Activated effector memory CD4-positive, alpha-beta T cell treated with Interleukin-2 at 50 U/mL for 16 hours (primary cell): ENCODE data around the gene MLN.

Source experiments
- DNase-seq: peaks from one replicate; pipeline ENCODE4 v3.0.0-alpha.2; 2020

Gene MLN

DNA sequence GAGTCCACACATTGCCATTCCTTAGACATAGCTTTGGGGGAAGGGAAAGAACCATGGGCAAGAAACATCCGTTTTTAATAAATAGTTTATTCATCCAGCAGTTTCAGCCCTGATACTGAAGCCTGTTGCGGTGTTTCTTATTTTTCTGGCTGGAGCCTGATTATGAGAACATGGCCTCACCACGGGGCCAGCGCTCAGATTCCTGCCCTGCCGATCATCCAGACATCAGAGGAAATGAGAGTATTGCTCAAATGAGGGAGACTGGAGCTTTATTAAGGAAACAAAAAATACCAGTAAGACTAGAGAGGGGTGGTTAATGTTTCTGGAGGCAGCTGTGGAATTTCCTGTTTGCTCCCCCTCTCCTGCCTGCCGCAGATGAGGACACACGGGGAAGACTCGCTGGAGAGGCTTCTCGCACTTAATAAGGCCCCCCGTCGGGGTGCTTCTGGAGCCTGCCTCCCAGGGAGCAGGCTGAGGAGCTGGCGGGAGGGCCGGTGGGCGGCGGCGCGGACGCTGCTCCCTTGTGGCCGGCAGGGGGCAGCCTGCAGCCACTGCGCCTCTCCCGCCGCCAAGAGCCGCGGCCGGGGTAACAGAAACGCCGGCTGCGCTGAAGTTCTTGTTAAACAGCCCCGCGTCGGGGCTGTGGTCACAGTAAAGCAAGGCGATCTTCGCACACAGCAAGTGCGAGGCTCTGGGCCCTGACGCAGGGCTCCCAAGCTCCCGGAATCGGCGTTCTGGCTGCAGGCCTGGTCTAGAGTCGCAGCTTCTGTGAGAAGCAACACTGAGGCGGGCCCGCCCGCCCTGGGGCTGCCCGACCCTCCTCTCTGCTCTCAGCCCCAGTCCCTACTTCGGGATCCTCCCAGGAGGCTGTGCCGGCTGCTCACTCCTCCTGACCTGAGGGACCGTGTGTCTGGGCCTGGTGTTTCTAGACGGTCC, 32.4 kb downstream of the MLN start:
- peak; percentile 43 for DNase-seq

DNA sequence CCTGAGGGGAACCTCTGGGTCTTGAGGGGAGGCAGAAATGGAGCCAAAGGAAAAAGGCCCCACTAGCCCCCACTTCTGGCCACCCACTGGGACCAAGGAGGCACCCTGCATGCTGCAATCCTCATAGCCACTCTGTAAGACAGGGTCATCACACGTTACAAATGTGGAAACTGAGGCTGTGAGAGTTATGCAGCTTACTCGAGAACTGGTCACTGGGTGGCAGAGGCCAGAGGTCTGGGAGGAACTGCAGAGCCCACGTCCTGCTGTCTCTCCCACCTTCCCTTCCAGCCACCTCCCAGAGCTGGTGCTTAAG, 33.0 kb downstream of the MLN start:
- no peak for DNase-seq

DNA sequence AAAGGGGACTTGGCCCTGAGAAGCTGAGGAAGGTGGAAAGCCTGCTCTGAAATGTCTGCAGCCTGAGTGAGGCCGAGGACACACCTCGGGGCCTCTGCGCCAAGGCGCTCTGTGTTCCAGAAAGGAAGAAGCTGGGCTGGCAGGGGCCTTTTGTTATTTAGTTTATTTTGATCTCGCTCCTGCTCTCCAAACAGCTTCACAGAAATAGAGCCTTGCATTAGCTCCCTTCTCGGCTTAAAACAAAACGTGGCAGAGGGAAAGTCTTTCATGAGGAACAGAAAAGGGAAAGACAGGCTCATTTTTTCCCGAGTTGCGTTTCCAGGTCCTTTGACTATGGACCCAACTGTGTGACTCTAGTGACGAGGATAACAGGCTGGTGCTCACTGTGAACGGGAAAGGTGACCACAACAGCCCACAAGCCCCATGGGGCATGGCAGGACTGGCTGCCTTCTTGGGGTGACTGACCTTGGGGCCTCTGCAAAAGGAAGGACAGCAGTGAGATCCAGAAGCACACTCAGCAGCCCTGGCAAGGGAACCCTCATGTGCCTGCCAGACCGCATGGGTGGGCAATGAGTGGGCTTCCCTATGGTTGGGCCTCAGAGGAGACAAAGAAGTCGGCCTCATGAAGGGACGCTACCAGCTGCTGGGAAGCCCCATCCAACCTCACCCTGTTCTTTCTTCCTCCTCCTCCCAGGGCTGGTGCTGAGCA, 33.5 kb downstream of the MLN start:
- no peak for DNase-seq

DNA sequence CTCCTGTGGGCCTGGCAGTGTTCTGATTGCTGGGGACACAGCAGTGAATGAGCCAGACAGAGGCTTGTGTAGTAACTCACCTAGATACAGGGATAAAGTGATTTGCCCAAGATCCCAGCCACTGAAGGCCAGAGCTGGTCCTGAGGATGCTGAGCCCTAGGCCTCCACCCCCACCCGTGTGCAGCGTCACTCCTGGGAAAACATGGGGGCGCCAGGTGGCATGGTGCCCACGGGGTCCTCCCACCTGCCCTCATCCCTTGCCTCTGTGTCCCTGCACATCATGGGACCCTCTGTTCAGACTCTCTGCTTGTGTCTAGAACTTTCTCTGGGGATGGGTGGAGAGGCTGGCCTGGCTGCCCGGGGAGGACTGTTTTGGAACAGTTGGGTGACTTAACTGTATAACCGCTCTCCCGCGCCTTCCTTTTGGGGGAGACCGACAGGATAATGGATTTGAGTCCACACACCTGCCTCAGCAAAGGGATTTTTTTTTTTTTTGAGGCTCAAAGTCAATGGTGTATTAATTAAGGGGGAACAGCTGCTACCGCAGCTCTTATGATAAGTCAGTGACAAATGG, 34.5 kb downstream of the MLN start:
- DNase-seq: no peak

DNA sequence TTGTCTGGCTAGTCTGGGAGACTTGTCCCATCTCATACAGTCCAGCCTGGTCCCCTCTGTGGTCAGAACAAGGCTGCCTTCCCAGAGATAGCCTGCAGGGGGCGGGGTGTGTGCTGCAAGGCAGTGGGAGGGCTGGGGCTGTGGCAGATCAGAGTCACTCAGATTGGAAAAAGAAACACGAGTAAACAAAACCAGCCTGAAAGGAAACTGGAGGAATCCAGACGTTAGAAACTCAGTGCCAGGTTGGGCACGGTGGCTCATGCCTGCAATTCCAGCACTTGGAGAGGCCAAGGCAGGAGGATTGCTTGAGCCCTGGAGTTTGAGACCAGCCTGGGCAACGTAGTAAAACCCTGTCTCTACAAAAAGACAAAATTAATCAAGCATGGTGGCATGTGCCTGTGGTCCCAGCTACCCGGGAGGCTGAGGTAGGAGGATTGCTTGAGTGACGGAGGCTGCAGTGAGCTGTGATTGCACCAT, 35.1 kb downstream of the MLN start:
- DNase-seq: peak; percentile 55

DNA sequence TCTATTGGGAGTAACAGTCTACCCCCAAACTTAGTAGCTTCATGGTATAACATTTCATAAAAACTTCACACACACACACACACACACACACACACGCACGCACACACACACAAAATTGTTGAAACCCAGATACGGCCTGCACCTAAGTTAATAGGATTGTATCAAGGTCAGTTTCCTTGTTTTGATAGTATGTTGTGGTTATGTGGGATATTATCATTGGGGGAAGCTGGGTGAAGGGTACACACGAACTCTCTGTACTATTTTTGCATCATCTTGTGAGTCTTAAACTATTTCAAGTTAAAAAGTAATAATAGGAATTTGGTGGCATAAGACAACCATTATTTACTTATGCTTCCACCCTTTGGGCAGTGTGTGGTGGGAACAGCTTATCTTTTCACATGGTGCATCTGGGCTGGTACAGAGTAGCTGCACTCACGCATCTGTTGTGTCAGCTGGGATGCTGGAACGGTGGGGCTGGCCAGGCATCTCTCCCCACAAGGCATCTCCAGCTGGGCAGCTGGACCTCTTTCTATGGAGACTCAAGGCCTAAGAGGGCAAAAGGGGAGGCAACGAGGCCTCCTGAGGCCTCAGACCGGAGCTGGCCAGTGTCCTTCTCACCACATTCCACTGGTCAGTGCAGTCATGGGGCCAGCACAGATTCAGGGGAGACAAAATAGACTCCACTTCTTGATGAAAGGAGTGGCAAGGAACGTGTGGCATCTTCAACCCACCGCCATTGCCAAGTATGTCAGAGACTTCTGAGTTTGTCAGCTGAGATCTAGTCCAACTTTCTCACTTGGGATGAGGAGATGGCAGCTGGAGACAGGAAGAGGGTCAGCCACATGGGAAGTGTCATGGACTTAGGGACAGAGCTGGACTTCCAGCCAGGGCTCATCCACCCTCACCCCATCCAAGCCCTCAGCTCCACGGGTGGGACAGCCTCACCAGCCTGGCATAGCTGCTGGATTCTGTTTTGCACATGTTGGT, 36.6 kb downstream of the MLN start:
- DNase-seq: no peak

DNA sequence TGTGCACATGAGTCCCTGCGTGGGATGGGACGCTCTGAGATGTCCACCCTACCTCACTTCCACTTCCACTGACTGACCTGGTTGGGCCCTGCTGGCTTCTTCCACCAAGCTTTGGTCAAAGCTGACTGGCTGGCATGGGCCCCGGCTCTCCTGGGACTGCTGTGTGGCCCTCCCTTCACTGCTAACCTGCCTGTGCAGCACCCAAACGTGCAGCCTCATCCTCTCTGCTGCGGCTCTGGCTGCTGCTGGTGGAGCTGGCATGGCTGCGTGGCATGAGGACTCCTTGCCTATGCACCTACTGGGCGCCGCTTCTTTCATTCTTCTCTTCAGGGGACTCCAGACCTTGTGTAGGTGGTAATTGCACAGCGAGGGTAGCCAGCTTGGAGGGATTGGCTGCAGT, 38.4 kb downstream of the MLN start:
- DNase-seq: no peak

DNA sequence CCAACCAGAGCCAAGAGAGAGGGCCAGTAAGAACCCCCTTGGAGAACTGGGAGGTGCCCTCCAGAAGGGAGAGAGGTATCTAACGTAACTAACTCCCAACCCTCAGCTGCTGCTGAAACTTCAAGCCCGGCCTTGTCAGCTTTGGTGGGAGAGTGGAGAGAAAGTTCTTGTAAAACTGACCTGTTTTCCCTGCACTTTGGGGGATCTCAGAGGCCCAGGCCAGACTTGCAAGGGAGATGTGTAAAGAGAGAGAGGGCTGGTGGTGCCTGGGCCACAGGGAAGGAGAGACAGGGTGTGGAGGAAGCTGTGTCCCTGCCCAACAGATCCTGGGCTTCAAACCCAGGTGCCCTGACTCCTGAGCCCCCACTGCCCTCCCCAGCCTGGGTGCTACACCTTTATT, 39.8 kb downstream of the MLN start:
- DNase-seq: no peak

DNA sequence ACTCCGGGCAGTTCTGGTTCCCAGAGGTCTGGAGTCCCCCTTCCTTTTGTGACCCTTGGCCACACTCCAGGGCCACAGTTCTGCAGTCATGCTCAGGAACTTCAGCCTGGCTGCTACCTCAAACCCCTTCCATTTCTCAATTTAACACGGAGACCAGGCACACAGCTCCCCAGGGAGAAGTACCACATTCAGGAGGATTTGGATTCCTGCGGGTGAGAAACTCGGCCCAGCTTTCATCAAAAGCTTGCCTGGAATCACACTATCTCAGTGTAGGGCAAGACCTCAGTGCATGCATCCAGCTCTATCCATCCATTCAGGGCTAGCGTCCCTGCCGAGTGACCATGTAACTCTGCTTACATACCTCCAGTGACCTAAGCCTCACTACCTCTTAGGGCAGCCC, 40.3 kb downstream of the MLN start:
- no peak for DNase-seq

DNA sequence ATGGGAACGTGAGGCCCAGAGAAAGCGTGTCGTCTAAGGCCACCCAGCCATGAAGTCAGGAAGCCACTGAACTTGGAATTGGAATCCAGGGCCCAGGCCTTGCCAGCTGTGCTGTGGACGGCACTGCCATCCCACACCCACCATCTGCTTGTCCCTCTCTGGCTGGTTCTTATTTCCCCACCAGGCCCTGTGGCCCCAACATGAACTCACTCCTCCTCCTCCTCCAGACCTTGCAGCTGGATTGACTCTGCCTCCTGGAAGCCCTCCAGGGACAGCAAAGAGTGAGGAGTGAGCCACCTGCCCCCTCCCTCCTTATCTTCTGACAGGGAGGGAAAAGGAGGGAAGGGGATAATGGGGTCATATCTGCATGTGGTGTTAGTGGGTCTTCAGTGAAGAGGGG, 41.1 kb downstream of the MLN start:
- no peak for DNase-seq

DNA sequence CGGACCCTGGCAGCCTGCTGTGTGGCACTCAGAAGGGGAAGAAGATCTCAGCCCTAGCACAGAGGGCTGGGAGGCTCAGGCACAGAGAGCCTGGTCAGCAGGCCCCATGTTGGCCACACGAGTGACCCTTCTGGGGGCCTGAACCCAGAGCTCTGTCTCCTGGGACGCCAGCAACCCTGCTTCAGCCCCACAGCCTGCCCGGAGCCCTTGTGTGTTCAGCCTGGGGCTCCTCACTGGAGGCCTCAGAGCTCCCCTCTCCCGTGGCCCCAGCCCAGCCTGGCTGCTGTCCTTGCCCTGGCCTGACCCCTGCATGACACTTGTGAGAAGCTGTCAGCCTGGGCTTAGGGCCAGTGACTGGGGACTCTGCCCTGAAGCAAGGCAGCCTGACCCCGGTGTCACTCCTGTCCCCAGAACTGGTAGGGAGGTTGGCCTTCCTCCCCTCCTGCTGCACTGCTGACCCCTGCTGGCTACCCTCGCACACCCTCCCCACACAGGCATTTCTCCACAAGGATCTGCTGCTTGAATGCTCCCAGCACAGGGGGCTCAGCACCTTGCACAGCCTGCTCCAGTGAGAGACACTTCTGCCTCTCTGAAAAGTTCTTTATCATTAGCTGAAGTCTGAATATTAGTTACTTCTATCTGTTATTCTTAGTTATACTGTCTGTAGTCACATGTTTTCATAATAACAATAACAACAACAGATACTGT, 41.7 kb downstream of the MLN start:
- DNase-seq: no peak

DNA sequence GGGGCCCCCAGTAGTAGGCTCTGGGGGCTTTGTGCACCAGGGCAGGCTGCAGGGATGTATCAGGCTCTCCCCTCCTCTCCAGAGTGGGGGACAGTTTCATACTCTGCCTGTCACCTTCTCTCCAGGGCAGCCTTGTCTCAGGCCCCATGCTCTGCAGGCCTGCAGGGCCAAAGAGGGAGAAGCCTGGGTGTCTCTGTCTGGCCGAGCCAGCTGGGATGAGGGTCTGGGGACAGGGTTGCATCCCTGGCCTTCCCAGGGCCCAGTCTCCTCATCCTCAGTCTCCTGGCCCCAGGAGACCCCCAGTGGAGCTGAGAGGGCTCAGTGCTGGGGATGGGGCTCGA, 42.3 kb downstream of the MLN start:
- DNase-seq: no peak

DNA sequence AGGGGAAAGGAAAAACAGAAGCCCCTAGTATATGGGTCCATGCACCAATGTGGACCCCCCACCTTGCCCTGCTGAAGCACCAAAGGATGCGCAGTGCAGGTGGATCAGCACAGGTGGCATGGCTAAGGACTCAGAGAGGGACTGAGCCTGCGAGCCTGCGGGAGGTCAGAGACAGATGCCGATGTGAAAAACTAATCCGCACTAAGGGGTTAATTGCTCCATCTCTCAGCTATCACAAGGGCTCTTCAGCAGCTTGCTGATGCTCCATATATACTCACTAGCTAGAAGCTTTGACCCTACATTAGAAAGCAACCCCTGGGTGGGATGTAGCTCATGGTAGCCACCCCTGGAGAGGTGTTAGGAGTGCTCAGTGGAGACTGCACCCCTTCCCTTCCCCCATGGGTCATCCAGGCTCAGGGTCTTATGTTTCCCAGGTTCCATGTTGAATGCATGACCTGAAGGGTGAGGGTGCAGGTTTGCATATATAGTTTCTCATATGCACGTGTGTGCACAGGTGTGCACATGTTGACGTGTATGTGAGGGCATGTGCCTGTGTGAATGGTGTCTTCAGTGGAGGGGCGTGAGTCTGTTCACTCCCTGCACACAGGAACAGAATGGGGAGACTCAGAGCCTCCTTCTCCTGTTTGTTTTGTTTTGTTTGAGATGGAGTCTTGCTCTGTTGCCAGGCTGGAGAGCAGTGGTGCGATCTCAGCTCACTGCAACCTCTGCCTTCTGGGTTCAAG, 43.7 kb downstream of the MLN start:
- no peak for DNase-seq

DNA sequence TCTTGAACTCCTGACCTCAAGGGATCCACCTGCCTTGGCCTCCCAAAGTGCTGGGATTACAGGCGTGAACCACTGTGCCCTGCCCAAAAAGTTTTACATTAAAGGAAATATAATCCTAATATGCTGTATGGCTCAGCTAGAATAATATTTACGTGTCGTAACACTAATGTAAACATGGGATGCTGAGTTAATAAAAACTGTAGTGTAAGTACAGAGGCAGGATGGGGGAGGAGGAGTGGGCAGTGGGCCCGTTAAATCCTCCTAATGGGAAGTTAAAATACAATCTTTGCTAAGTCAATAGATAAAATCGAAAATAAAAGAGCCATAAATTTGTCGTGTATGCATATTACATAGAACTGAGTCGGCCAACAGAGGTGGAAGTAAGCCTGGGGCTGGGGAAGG, 45.0 kb downstream of the MLN start:
- DNase-seq: no peak

DNA sequence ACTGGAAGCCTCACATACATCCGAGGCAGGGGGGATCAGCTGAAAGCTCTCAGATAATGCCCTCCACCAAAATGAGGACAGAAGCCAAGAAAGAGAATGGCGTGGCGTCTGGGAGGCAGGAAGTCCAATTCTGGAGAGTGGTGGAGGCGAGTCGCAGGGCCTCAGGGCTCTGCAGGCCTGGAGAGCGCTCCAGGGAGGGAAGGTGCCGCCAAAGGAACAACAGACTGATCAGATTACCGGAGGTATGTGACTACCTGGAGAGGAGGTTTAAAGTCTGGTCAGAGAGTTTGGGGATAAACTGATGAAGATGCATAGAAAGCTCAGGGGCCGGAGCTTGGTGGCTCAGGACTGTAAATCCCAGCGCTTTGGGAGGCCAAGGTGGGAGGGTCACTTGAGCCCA, 45.9 kb downstream of the MLN start:
- no peak for DNase-seq

DNA sequence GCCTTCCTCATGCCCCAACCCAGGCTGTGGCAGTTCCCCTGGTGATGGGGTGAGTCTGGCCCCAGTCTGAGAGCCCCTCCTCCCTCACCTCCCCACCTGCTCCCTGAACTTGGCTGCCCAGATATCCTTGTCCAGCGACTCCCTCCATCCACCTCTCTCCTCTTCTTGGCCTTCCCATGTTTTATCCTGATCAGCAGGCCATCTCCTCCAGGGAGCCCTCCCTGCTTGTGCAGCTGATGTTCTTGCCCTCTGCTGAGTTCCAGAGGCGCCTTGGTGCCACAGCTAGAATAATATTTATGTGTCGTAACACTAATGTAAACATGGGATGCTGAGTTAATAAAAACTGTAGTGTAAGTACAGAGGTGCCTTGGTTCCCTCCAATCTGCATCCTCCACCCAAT, 46.7 kb downstream of the MLN start:
- no peak for DNase-seq

DNA sequence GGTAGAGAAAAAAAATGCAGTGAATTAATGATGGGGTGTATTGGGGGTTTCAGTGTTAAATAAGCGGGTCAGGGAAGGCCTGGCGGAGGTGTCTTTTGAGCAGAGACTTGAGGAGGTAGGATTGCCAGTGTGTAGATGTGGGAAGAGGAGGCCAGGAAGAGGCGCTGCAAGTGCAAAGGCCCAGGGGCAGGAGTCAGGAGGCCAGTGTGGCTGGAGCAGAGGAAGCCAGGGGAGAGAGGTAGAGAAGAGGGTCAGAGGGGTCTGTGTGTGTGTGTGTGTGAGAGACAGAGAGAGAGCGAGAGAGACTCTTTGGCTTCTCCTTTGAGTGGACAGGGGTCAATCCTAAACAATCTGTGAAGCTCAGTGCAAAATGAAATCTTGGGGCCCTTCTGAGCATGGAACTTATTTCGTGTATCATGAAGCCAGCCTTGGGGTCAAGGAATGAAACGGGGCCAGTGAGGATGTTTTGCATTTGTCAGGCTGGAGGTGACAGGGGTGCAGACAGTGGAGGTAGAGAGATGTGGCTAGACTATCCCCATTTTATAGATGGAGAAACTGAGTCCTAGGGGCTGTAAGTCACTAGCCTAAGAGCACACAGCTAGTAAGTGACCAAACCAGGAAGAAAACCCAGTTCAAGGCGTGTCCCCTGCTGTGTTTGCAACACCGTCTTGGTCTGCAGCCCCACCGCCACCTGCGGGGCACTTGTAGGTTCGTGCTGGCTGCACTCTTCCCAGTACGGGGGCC, 47.4 kb downstream of the MLN start:
- DNase-seq: no peak

DNA sequence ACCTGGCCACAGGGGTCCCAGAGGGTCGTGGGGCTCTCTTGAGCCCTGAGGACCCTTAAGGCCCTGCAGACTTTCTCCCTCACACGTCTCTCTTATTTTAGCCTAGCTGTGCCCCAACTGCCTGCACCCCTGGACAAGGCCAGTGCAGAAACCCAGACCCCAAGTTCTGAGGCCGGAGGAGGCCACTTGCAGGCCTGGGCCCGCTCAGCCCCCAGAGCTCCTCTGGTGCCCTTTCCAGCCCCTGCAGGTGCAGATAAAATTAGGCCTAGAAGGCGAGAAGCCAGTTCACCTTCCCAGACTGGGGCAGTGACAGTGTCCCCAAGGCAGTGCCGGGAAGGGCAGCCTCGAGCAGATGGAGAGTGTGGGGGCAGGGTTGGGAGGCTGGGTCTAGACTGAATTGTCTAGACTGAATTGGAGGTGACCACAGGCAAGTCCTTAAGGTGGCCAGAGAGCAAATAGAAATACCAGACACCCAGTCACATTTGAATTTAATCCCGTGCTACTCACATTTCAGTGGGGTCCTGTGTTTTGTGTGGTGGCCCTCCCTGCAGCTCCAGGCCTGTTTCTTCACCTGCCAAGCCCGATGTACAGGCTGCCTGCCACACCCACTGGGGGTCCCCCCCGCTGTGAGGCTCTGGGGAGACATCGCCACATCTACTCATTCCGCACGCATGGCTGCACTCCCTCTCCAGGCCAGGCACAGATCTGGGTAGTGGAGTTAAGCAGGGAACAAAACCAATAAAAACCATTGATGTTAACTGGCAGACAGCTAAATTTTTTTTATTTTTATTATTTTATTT, 48.5 kb downstream of the MLN start:
- DNase-seq: no peak

DNA sequence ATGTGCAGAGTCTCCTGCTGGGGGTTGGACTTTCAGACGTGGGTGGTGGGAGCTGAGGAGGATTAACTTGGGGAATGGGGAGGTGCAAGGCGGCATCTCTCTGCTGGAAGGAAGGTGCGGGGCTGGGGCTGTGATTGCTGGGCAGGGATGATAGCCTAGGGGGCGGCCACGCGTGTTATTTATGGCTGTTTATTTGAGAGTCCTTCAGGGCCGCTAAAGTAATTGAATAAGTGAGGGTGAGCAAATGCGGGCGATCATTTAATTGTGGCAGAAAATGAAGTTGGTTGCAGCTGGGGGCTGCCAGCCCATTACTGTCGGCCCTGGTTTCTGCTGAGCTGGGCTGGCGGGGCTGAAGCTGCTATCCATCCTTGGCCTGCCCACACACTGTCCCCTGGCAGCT, 49.6 kb downstream of the MLN start:
- DNase-seq: no peak

DNA sequence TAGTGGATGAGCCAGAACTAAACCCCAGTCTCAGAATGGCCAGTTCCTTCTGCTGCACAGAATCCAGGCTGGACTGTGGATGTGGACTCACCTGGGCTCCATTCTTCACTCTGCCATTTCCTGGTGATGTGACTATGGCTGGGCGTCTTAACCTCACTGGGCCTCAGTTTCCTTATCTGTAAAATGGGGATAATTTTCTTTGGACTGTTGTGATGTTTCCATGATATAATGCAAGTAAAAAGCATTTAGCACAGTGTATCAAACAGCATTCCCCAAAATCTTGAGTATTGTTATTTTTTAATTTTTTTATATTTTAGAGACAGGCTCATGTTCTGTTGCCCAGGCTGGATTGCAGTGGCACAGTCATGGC, 51.2 kb downstream of the MLN start:
- DNase-seq: no peak
